LNCAP (cell line): ENCODE results near the gene RPS25.

Experiments used
- CTCF ChIP-seq: fragments of 450-650 bp; IDR thresholded peaks from 2 replicates; pipeline ENCODE4 v1.5.1; 2017; ENCODE audit warnings: mild to moderate bottlenecking

RPS25 gene

GRCh38 chr11:119018074-119018938 lies at the start of gene RPS25, which contains the start of gene TRAPPC4:
Gene RPS25, minus strand, starts transcription at chr11:119018343. Its CDS starts 59 bp downstream, at chr11:119018284.
Gene TRAPPC4, plus strand, starts transcription at chr11:119018766. Its CDS starts 30 bp downstream, at chr11:119018796.
- no peak for TF ChIP-seq CTCF

GRCh38 chr11:119067371-119068222 lies 49.5 kb upstream of the RPS25 start, which contains the start of gene VPS11:
Gene VPS11, plus strand, starts transcription at chr11:119067818. Its CDS starts 6 bp downstream, at chr11:119067824.
- TF ChIP-seq CTCF: no peak

- TF ChIP-seq CTCF: peak; percentile 30; the same call in 1 of the 2 replicates
These were observed 47.2 kb upstream of the RPS25 start for GRCh38 chr11:119065369-119065768.

GRCh38 chr11:119062779-119063178 lies 44.6 kb upstream of the RPS25 start:
- TF ChIP-seq CTCF: no peak

- TF ChIP-seq CTCF: no peak
These were observed 43.1 kb upstream of the RPS25 start for GRCh38 chr11:119061256-119061655.

- no peak; the same call in 1 of the 2 replicates for TF ChIP-seq CTCF
These were observed 39.0 kb upstream of the RPS25 start, which contains the start of gene HYOU1 for GRCh38 chr11:119057000-119057769. Gene HYOU1, minus strand, starts transcription at chr11:119057205. Its CDS starts 1,045 bp downstream, at chr11:119056160.
